OCI-LY1 (cell line): ENCODE results near the gene ARID3B.

Experiments used
- EZH2 ChIP-seq: fragments of 200-600 bp; sonication (generic), shearing (Covaris generic); IDR thresholded peaks from 2 replicates; pipeline ENCODE4 v1.8.0; 2017; ENCODE audit warnings: borderline replicate concordance, mixed run types, mild to moderate bottlenecking, antibody characterized with exemption, low read length, moderate library complexity, mixed read lengths
- TF ChIP-seq, protein P1 (sequence below): fragments of 200-600 bp; sonication (generic), shearing (Covaris generic); IDR thresholded peaks from 2 replicates; pipeline ENCODE4 v1.5.1; 2017; ENCODE audit warnings: mild to moderate bottlenecking, antibody characterized with exemption, low read length, moderate library complexity, mixed read lengths

GRCh38 chr15:74592222-74592621 lies 51.2 kb downstream of the ARID3B start:
- TF ChIP-seq, protein P1, sequence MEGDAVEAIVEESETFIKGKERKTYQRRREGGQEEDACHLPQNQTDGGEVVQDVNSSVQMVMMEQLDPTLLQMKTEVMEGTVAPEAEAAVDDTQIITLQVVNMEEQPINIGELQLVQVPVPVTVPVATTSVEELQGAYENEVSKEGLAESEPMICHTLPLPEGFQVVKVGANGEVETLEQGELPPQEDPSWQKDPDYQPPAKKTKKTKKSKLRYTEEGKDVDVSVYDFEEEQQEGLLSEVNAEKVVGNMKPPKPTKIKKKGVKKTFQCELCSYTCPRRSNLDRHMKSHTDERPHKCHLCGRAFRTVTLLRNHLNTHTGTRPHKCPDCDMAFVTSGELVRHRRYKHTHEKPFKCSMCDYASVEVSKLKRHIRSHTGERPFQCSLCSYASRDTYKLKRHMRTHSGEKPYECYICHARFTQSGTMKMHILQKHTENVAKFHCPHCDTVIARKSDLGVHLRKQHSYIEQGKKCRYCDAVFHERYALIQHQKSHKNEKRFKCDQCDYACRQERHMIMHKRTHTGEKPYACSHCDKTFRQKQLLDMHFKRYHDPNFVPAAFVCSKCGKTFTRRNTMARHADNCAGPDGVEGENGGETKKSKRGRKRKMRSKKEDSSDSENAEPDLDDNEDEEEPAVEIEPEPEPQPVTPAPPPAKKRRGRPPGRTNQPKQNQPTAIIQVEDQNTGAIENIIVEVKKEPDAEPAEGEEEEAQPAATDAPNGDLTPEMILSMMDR, result no peak
- no peak for TF ChIP-seq EZH2
